GM08714 (cell line): ENCODE data around the gene KIF5A.

Experiments
- H3K4me3 ChIP-seq: fragments of 200-500 bp; sonication (Bioruptor generic); 2 replicates; pipeline ENCODE4 v1.5.1; 2014; ENCODE audit warnings: mild to moderate bottlenecking, low read length, inconsistent platforms
- ZNF274 ChIP-seq: IDR thresholded peaks from 2 replicates; pipeline ENCODE4 v1.6.1; 2012; ENCODE audit warnings: mild to moderate bottlenecking, low read depth, low read length

Gene KIF5A

DNA sequence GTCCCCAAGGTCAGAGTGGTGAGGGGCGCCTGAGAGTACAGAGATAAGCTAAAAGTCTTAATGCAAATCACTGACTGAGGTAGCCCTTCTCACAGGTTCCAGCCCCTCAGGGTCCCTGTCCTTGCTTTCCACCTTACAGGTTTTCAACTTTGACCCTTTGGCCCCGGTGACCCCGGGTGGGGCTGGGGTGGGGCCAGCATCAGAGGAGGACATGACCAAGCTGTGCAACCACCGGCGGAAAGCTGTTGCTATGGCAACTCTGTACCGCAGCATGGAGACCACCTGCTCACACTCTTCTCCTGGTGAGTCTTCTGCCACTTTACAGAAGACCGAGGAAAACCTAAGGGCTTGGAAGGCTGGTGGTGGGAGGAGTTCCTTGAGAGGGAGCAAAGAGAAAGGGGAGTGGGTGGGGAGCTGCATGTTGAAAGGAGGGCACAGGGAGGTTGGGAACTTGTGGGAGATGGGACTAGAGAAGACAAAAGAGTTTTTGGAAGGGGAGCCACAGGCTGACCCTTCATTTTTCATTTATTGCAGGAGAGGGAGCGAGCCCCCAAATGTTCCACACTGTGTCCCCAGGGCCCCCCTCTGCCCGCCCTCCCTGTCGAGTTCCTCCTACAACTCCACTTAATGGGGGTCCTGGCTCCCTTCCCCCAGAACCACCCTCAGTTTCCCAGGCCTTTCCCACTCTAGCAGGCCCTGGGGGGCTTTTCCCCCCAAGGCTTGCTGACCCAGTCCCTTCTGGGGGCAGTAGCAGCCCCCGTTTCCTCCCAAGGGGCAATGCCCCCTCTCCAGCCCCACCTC is 24.8 kb upstream of the KIF5A start:
- no peak for TF ChIP-seq ZNF274

DNA sequence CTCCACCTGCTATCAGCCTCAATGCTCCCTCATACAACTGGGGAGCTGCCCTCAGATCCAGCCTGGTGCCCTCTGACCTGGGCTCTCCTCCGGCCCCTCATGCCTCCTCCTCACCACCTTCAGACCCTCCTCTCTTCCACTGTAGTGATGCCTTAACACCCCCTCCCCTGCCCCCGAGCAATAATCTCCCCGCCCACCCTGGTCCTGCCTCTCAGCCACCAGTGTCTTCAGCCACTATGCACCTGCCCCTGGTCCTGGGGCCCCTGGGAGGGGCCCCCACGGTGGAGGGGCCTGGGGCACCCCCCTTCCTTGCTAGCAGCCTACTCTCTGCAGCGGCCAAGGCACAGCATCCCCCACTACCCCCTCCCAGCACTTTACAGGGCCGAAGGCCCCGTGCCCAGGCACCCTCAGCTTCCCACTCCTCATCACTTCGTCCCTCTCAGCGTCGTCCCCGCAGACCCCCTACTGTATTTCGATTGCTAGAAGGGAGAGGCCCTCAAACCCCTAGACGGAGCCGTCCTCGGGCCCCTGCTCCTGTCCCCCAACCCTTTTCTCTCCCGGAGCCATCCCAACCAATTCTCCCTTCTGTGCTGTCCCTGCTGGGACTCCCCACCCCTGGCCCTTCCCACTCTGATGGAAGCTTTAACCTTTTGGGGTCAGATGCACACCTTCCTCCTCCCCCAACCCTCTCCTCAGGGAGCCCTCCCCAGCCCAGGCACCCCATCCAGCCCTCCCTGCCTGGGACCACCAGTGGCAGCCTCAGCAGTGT is 24.0 kb upstream of the KIF5A start:
- TF ChIP-seq ZNF274: no peak
- no peak overlapping the region for H3K4me3 ChIP-seq

More for the DNA sequence above, 24.8 kb upstream of the KIF5A start:
- H3K4me3 ChIP-seq: no peak overlapping the region

DNA sequence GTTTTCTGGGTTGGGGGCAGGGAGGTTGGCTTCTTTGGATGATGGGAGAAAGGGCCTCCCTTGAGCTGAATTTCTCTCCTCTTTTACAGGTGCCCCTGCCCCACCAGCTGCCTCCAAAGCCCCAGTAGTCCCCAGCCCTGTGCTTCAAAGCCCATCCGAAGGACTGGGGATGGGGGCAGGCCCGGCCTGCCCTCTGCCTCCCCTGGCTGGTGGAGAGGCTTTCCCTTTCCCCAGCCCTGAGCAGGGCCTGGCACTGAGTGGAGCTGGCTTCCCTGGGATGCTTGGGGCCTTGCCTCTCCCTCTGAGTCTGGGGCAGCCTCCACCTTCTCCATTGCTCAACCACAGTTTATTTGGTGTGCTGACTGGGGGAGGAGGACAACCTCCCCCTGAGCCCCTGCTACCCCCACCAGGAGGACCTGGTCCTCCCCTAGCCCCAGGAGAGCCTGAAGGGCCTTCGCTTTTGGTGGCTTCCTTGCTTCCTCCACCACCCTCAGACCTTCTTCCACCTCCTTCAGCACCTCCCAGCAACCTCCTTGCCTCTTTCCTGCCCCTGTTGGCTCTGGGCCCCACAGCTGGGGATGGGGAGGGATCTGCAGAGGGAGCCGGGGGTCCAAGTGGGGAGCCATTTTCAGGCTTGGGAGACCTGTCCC is 23.2 kb upstream of the KIF5A start:
- no peak for TF ChIP-seq ZNF274

DNA sequence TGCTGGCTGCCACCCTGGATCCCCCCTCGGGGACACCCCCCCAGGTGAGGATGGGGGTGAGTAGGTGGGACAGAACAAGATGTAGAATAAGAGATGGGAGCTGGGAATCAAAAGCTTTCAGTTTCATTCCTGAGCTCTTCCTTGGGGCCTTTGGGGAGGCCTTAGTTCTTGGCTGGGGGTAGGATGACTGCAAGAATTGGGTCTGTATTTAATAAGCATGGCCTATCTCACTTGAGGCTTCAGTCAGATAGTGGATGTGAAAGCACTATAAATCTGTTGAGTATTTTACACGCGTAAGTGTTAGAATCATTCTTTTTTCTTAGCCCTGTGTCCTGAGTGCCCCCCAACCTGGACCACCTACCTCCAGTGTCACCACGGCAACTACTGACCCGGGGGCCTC is 22.7 kb upstream of the KIF5A start:
- H3K4me3 ChIP-seq: no peak overlapping the region
- no peak for TF ChIP-seq ZNF274

More for the DNA sequence above, 23.2 kb upstream of the KIF5A start:
- H3K4me3 ChIP-seq: no peak overlapping the region

DNA sequence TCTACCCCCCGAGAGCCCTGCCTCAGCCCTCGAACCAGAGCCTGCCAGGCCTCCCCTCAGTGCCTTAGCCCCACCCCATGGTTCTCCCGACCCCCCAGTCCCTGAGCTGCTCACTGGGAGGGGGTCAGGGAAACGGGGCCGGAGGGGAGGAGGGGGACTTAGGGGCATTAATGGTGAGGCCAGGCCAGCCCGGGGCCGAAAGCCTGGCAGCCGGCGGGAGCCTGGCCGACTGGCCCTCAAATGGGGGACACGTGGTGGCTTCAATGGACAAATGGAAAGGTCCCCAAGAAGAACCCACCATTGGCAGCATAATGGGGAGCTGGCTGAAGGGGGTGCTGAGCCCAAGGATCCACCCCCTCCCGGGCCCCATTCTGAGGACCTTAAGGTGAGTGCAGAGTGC is 21.7 kb upstream of the KIF5A start:
- no peak overlapping the region for H3K4me3 ChIP-seq

DNA sequence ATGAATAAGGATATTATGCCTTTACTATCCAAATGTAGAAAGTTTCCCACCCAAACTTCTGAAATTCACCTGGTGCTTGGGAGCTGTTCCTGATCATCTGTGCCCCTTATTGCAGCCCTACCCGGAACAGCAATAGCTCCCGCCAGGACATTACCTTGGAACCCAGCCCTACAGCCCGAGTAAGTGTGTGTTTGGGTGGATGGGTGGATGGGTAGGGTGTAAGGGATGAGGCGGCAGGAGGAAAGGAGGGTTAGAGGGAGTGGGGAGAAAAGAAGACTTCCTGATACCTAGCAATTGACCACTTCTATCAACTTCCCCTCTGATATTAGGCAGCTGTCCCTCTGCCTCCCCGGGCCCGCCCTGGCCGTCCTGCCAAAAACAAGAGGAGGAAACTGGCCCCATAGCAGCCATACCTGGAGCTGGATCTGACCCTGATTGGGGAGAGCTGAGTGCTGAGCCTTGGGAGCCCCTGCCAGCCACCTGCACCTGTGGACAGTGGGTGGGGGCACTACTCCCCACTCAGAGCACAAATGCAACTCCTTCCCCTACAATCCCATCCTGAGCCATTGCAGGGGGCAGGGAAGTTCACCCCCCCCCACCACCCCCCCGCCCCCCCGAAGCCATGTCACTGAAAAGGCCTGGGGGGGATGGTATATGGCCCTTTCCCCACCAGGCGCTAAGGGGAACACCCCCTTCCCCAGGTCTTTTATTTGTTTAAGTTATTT is 20.9 kb upstream of the KIF5A start:
- no peak overlapping the region for H3K4me3 ChIP-seq

More for the DNA sequence above, 21.7 kb upstream of the KIF5A start:
- TF ChIP-seq ZNF274: no peak

DNA sequence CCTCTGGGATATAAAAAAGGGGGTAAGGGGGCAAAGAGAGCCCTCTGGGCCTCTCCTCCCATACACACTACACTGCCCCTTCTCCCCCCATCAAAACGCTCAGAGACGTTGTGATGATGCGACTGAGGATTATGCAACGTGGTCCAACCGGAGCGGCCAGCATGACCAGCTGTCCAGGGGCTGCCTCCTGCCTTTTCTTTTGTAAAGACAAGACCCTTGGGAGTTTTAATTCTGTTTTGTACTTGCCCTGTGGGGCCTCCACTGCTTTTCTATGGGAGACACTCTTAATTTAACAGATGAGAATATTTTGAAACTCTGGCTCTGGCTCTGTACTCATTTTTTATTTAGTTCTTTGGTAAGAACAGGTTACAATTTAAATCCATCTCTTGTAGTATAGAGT is 20.0 kb upstream of the KIF5A start:
- TF ChIP-seq ZNF274: no peak
- H3K4me3 ChIP-seq: no peak overlapping the region

More for the DNA sequence above, 20.9 kb upstream of the KIF5A start:
- TF ChIP-seq ZNF274: no peak

DNA sequence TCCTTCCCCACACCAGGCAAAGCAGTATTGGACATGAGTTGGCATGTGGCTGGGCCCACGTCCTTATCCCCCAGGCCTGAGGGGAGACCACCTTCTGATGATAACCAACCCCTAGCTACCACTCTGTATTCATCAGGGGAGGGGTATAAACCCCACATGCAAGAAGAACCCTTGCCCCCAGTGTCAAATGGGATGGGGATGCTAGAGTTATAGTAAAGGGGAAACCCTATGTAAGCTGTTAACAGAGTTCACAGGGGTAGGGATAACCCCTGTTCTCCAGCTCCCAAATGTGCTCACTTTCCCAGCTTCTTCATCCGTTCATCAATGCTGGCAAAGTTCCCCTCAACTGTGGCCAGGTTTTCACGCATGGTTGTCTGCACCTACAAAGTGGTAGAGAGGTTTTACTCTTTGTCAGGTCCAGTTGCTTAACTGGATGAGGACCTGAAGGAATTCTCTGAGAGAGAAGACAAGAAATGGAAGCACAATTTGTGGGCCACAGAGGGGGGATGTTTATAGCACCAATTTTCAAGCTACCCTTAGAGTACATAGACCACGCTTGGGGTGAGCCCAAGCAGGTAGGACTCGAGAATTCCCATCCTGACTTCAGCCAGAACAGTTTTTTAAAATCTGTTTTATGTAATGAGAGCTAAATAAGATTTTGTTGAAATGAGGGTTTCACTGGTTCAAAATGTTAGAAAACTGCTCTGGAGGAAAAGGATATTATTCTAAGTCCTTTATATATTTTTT is 19.3 kb upstream of the KIF5A start:
- H3K4me3 ChIP-seq: no peak overlapping the region
- no peak for TF ChIP-seq ZNF274

DNA sequence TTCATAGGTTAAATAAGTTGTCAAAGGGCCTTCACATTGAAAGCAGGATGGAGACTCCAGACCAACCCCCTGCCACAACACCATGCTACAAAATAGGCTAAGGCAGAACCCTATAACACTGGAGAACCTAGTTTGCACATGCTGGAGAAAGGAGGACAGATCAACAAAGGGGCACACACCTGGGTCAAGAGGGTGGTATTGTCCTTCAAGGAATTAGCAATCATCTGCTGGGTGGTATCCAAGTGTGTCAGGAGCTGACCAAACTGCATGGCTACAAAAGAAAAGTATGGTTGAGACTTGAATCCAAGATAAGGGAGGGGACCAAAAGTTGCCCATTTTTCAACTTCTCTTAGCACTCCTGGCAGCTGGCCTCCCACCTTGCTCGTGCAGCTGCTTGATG is 18.0 kb upstream of the KIF5A start:
- no peak overlapping the region for H3K4me3 ChIP-seq
- no peak for TF ChIP-seq ZNF274

DNA sequence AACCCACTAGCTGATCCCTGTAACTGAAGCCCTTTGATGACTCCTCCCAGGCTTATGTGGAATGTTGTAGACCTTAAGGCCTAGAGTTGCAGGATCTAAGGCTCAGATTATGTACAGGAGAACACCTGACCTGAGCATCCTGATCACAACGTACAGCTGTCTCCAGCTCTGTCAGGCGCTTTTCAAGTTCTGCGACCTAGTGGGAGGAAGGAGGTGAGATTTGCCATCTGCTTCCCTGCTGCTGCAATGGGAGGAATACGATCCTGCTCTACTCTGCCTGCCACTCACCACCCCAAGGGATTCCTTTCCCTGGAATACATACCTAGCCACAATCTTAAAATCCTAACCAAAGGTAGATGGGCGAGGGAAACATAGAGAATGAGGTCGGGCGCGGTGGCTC is 16.7 kb upstream of the KIF5A start:
- no peak for TF ChIP-seq ZNF274
- H3K4me3 ChIP-seq: no peak overlapping the region

DNA sequence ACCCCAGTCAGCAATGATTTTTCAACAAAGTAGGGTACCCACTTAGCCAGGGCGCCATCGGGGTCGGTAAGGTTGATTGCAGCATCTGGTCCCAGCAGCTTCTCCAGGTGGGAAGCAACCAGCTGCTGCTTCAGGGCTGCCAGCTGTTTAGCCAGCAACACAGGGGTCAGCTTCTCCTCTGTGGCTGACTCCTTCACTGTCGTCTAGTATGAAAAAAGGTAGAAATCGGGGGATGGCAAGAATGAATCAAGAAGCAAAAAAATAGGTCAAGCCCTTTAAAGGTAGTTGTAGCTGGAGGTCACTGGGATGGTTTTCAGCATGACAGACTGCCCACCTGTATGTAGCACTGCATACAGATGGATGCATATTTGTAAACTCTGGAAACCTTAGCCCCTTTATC is 15.6 kb upstream of the KIF5A start:
- no peak overlapping the region for H3K4me3 ChIP-seq
- TF ChIP-seq ZNF274: no peak

DNA sequence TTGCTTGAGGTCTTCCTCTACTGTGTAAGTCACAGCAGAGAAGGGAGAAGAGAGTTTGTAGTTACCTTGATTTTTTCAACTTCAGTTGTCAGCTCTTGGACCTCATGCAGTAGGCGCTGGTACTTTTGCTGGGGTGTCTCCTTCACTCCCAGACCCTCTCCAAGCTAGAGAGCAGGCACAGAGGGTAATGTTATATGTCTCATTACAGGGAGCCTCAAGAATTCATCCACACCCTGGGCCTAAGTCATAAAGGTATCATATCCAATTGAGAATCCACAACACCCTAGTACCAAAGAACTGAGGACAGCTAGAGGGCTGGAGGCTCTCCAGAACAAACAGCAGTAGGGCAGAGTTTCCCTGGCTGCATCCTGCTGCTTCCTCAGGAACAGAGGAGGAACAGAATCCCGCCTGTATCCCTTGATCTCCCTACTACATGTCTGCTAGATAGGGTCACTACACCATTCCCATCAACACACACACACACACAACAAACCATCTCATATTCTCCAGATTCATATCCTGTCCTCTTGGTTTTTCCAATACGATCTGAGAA is 14.8 kb upstream of the KIF5A start:
- H3K4me3 ChIP-seq: no peak overlapping the region
- no peak for TF ChIP-seq ZNF274
